K562 (cell line): Measurements from ENCODE around the gene DNAJC1. TPM values are rescaled to one million over a fixed set of nuclear protein-coding genes. Genes with fewer than 3 reads are reported as not detected.

Experiments used
- CBFB ChIP-seq: sonication (generic); formaldehyde crosslinking; IDR thresholded peaks from 2 replicates; pipeline ENCODE4 v1.4.0; 2020; ENCODE audit warnings: mild to moderate bottlenecking, missing genetic modification reagents
- CBX1 ChIP-seq: sonication (generic); IDR thresholded peaks from 2 replicates; pipeline ENCODE4 v1.6.1; 2016; ENCODE audit warnings: antibody characterized with exemption, low read depth, mild to moderate bottlenecking
- CBX8 ChIP-seq: fragments of 200-600 bp; sonication (generic); IDR thresholded peaks from 2 replicates; pipeline ENCODE4 v1.6.1; 2012; ENCODE audit warnings: borderline replicate concordance, mixed run types, low read depth, mild to moderate bottlenecking, moderate library complexity, mixed read lengths, low read length, control low read depth, inconsistent platforms; ENCODE audit not compliant: poor library complexity, severe bottlenecking; ENCODE audit errors: extremely low read depth
- EGR1 ChIP-seq: fragments of 450-650 bp; conservative IDR thresholded peaks from 2 replicates; pipeline ENCODE4 v1.6.1; 2017; ENCODE audit warnings: mild to moderate bottlenecking
- HOMEZ ChIP-seq: fragments of 250-450 bp; sonication (Bioruptor Pico); IDR thresholded peaks from 2 replicates; pipeline ENCODE4 v1.4.0; 2020; ENCODE audit warnings: mild to moderate bottlenecking, moderate library complexity
- LEF1 ChIP-seq: fragments of 450-650 bp; IDR thresholded peaks from 2 replicates; pipeline ENCODE4 v1.6.1; 2016; ENCODE audit warnings: mild to moderate bottlenecking
- MYC ChIP-seq, 2 experiments: fragments of 250-450 bp in 1 of 2; sonication (Bioruptor Pico) in 1 of 2; IDR thresholded peaks; 2 replicates each; pipeline versions ENCODE4 v1.5.1 to v1.6.1; 2012 to 2021; ENCODE audit warnings: low read depth in 2 of 2, borderline replicate concordance in 1 of 2, improper control_type of control experiment in 1 of 2, low read length in 1 of 2, mild to moderate bottlenecking in 1 of 2, moderate library complexity in 1 of 2
- NFRKB ChIP-seq: fragments of 450-650 bp; IDR thresholded peaks from 2 replicates; pipeline ENCODE4 v1.6.1; 2016; ENCODE audit warnings: low read depth
- POLR3G ChIP-seq: IDR thresholded peaks from 2 replicates; pipeline ENCODE4 v1.6.1; 2011; ENCODE audit not compliant: insufficient read length, insufficient replicate concordance; ENCODE audit errors: extremely low read depth
- RCOR1 ChIP-seq, 2 experiments: IDR thresholded peaks; 2 replicates each; pipeline ENCODE4 v1.6.1; 2012; ENCODE audit warnings: low read depth in 2 of 2, low read length in 2 of 2, borderline replicate concordance in 1 of 2, improper control_type of control experiment in 1 of 2
- SIX5 ChIP-seq, 2 experiments: IDR thresholded peaks; 2 replicates each; pipeline ENCODE4 v1.6.1; 2011; ENCODE audit warnings: low read length in 2 of 2, borderline replicate concordance in 1 of 2, low read depth in 1 of 2, mild to moderate bottlenecking in 1 of 2, moderate library complexity in 1 of 2; ENCODE audit not compliant: insufficient read depth in 1 of 2
- SMARCE1 ChIP-seq: fragments of 450-650 bp; IDR thresholded peaks from 2 replicates; pipeline ENCODE4 v1.7.1; 2016; ENCODE audit warnings: mild to moderate bottlenecking
- SRSF3 ChIP-seq: fragments of 200-400 bp; formaldehyde crosslinking; IDR thresholded peaks from 2 replicates; pipeline ENCODE4 v1.6.1; 2016; ENCODE audit warnings: mild to moderate bottlenecking, low read length, moderate library complexity; ENCODE audit not compliant: insufficient read depth
- XRCC3 ChIP-seq: fragments of 450-650 bp; IDR thresholded peaks from 2 replicates; pipeline ENCODE4 v1.6.1; 2017; ENCODE audit warnings: mild to moderate bottlenecking, moderate library complexity
- ZBTB49 ChIP-seq: sonication (generic); formaldehyde crosslinking; IDR thresholded peaks from 2 replicates; pipeline ENCODE4 v1.8.0; 2022; ENCODE audit warnings: missing genetic modification reagents, mild to moderate bottlenecking, borderline replicate concordance
- ZNF224 ChIP-seq: sonication (generic); formaldehyde crosslinking; IDR thresholded peaks from 2 replicates; pipeline ENCODE4 v1.8.0; 2022; ENCODE audit warnings: mild to moderate bottlenecking, missing genetic modification reagents
- ZNF644 ChIP-seq: fragments of 200-800 bp; sonication (Bioruptor generic); IDR thresholded peaks from 2 replicates; pipeline ENCODE4 v1.6.1; 2016; ENCODE audit warnings: low read depth, missing genetic modification characterization, missing compliant biosample characterization
- polyA plus RNA-seq, 8 experiments: library from polyadenylated mRNA; depleted of rRNA in 4 of 8; stranded (reverse) in 5 of 8; unstranded in 3 of 8; fragments of >200 nt; fragmentation: Nextera tagmentation in 2 of 8; fragmentation: Illumina TruSeq in 1 of 8; extraction: Ambion mirVana in 2 of 8; extraction: Trizol in 1 of 8; gene quantifications; 2 replicates each; pipeline versions ENCODE4 v1.2.1 to v1.2.3, GENCODE V29; 2011 to 2014; ENCODE audit warnings: inconsistent platforms in 1 of 8, missing spikeins in 1 of 8
- total RNA-seq, 7 experiments: library from RNA; depleted of rRNA in 6 of 7; stranded (reverse); fragments of >200 nt in 6 of 7; fragmentation: Illumina TruSeq in 2 of 7; extraction: Trizol in 2 of 7; gene quantifications; 2 replicates each; pipeline versions ENCODE4 v1.2.1 to v1.2.3, GENCODE V29; 2011 to 2021; ENCODE audit warnings: low replicate concordance in 1 of 7
- TF ChIP-seq, protein P1 (sequence below): fragments of 250-450 bp; sonication (Bioruptor Pico); IDR thresholded peaks from 2 replicates; pipeline ENCODE4 v1.4.0; 2020; ENCODE audit warnings: mild to moderate bottlenecking, moderate library complexity, borderline replicate concordance

Gene DNAJC1
- total and polyA plus RNA-seq, 9 of the 15 experiments (the other 6 are each of a cell fraction or from before 2014, with no cell fraction given) = 5.4 to 77.6 (median 40.3) TPM

DNA sequence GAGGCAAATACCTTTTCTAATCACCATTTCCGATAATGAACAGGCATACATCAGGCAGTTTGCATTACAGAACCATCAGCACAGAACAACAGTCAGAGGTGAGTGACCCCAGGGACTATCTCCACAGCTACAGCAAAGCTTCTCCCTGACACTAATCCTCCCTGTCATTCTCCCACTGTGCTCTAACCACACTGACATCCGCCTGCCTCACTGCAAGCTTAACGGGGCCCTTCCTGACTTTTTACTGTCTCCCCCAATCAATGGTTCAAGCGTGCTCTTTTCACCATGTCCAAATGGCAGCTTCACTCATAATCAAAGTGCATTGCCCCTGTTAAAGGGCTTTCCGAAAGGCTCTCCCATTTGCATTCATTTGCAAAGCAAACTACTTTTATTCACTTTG lies 196.3 kb downstream of the DNAJC1 start (continued):
- TF ChIP-seq, protein P1, sequence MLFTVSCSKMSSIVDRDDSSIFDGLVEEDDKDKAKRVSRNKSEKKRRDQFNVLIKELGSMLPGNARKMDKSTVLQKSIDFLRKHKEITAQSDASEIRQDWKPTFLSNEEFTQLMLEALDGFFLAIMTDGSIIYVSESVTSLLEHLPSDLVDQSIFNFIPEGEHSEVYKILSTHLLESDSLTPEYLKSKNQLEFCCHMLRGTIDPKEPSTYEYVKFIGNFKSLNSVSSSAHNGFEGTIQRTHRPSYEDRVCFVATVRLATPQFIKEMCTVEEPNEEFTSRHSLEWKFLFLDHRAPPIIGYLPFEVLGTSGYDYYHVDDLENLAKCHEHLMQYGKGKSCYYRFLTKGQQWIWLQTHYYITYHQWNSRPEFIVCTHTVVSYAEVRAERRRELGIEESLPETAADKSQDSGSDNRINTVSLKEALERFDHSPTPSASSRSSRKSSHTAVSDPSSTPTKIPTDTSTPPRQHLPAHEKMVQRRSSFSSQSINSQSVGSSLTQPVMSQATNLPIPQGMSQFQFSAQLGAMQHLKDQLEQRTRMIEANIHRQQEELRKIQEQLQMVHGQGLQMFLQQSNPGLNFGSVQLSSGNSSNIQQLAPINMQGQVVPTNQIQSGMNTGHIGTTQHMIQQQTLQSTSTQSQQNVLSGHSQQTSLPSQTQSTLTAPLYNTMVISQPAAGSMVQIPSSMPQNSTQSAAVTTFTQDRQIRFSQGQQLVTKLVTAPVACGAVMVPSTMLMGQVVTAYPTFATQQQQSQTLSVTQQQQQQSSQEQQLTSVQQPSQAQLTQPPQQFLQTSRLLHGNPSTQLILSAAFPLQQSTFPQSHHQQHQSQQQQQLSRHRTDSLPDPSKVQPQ = no peak
- peak; percentile 71 for TF ChIP-seq EGR1
- TF ChIP-seq SMARCE1 = peak; percentile 89
- TF ChIP-seq CBX8 = no peak
- TF ChIP-seq ZNF644 (tag) = no peak
- TF ChIP-seq POLR3G = no peak
- TF ChIP-seq CBFB (CRISPR knock-in tag) = no peak; the same call in 1 of the 2 replicates
- TF ChIP-seq RCOR1 (IDR thresholded peaks at IDR 0.05; ENCODE audit: borderline replicate concordance in 1 of 2, low read depth in 2 of 2, low read length in 2 of 2) = peak; percentile 56 to 84; a peak in 3 of 4 replicates
- no peak for TF ChIP-seq NFRKB
- TF ChIP-seq CBX1 = peak; percentile 57; the same call in 1 of the 2 replicates
- TF ChIP-seq ZNF224 = no peak
- TF ChIP-seq SRSF3 = no peak
- no peak for TF ChIP-seq SIX5 (IDR thresholded peaks at IDR 0.05; ENCODE audit: borderline replicate concordance in 1 of 2, insufficient read depth in 1 of 2, low read depth in 1 of 2, low read length in 2 of 2)
- no peak for TF ChIP-seq ZBTB49 (CRISPR knock-in tag)
- no peak for TF ChIP-seq XRCC3
- no peak for TF ChIP-seq HOMEZ (CRISPR knock-in tag)
- peak; percentile 66; the same call in 1 of the 2 replicates for TF ChIP-seq LEF1
- peak; percentile 55; the same call in 1 of the 2 replicates for TF ChIP-seq MYC (IDR thresholded peaks at IDR 0.05; ENCODE audit: low read depth, low read length)
- no peak for TF ChIP-seq MYC (CRISPR knock-in tag; IDR thresholded peaks at IDR 0.05; ENCODE audit: borderline replicate concordance, low read depth)
